ENCODE results near the gene CCDC110.
"Not testable (repeated sequence)": the region's sequence is repeated elsewhere in the genome, so short reads cannot be mapped to it uniquely, and the experiment has no call there.

CCDC110 gene

GRCh38 chr4:185512516-185512915 is 41.0 kb upstream of the CCDC110 start:
- no peak for TF ChIP-seq CTCF (IDR thresholded peaks at IDR 0.05; ENCODE audit: extremely low read depth, missing control alignments)
- DNase-seq (ENCODE audit: low spot score): no peak

DNA sequence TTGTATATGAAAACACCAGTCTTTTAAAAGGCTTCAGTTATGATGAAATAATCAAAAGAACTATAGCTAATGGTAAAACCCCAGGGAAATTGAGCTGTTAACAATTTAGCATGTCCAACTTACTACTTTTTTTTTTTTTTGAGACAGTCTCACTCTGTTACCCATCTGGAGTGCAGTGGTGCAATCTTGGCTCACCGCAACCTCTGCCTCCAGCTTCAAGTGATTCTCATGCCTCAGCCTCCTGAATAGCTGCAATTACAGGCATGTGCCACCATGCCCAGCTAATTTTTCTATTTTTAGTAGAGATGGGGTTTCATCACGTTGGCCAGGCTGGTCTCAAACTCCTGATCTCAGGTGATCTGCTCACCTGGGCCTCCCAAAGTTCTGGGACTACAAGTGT is 39.7 kb upstream of the CCDC110 start:
- not testable (repeated sequence) for DNase-seq (ENCODE audit: low spot score)

- no peak for TF ChIP-seq CTCF (IDR thresholded peaks at IDR 0.05; ENCODE audit: extremely low read depth, missing control alignments)
- no peak for DNase-seq (ENCODE audit: low spot score)
These were observed 39.3 kb upstream of the CCDC110 start for GRCh38 chr4:185510806-185511205.

DNA sequence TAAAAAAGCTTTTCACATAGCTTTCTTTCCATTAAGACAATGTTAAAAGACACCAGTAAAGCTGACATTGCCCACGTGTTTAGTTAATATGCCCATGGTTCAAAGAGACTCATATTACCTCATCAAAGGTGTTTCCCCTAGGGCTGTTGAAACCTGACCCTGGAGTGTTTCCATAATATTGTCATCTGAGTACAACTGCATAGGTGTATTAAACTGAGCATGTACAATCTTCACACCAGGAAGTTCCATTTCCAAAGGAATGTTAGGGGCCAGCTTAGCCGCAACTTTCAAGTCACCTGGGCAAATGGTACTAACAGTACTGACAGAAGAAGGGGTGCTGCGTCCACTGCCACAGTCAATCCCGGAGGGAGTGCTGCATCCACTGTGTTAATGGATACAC is 36.6 kb upstream of the CCDC110 start:
- no peak for DNase-seq (ENCODE audit: low spot score)
- TF ChIP-seq CTCF (IDR thresholded peaks at IDR 0.05; ENCODE audit: extremely low read depth, missing control alignments): no peak

GRCh38 chr4:185506422-185506821 is 34.9 kb upstream of the CCDC110 start:
- TF ChIP-seq CTCF (IDR thresholded peaks at IDR 0.05; ENCODE audit: extremely low read depth, missing control alignments): no peak
- DNase-seq (ENCODE audit: low spot score): no peak

GRCh38 chr4:185504098-185505047 is 32.8 kb upstream of the CCDC110 start:
- DNase-seq (ENCODE audit: low spot score): no peak
- TF ChIP-seq CTCF (IDR thresholded peaks at IDR 0.05; ENCODE audit: extremely low read depth, missing control alignments): no peak

DNA sequence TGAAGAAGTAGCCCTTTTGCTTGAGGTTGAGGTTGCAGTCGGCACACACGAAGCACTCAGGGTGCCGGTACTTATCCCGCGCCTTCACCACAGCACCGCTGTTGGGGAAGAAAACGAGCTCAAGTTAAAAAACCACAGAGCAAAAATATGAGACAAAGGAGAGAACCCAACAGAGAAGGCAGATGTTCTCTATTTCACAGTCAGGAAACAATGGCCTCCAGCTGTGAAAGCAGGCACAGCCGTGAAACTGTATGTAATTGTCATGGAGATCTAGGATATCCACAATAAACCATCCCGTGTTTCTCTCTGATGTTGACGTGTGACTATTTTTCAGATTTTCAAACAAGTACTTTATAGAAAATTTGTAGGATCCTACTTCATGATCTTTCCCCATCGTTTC is 30.9 kb upstream of the CCDC110 start:
- DNase-seq (ENCODE audit: low spot score): no peak
- no peak for TF ChIP-seq CTCF (IDR thresholded peaks at IDR 0.05; ENCODE audit: extremely low read depth, missing control alignments)

GRCh38 chr4:185500576-185500975 is 29.0 kb upstream of the CCDC110 start:
- TF ChIP-seq CTCF (IDR thresholded peaks at IDR 0.05; ENCODE audit: extremely low read depth, missing control alignments): no peak

More at GRCh38 chr4:185500576-185500975, 29.0 kb upstream of the CCDC110 start:
- no peak for DNase-seq (ENCODE audit: low spot score)

Data from GM20000 (cell line).